Caco-2 (cell line): Measurements from ENCODE around the gene ANKRD44. TPM values are rescaled to one million over a fixed set of nuclear protein-coding genes. Genes with fewer than 3 reads are reported as not detected.

Experiments used
- BruUV-seq: library from RNA; stranded (reverse); fragments of 400-500 nt; replicated peaks from 2 replicates; lab custom pipeline; 2021; lab: Mats Ljungman, UMichigan
- CTCF ChIA-PET: fragments of 300-600 bp; sonication (Branson Sonifier 250); formaldehyde crosslinking; loops from one replicate; lab custom pipeline; 2022; ENCODE audit warnings: antibody characterized with exemption; lab: Charles Lee
- POLR2A ChIA-PET: fragments of 300-600 bp; sonication (Branson Sonifier 250); formaldehyde crosslinking; loops from one replicate; lab custom pipeline; 2022; ENCODE audit warnings: antibody characterized with exemption; lab: Charles Lee
- DNase-seq, 2 experiments: peaks; one replicate each; pipeline versions ENCODE4 v3.0.0 to v3.0.0-alpha.2; 2020 to 2022
- H3K27me3 ChIP-seq: replicated peaks from 2 replicates; pipeline ENCODE4 v1.6.0; 2011; ENCODE audit warnings: low read length; ENCODE audit not compliant: control insufficient read depth, insufficient read depth
- H3K36me3 ChIP-seq: 2 replicates; pipeline ENCODE4 v1.5.1; 2011; ENCODE audit warnings: low read length; ENCODE audit not compliant: control insufficient read depth, insufficient read depth
- H3K4me1 ChIP-seq: fragments of 250-450 bp; sonication (Bioruptor Pico); 2 replicates; pipeline ENCODE4 v1.5.1; 2020; ENCODE audit warnings: mild to moderate bottlenecking
- H3K4me3 ChIP-seq: 2 replicates; pipeline ENCODE4 v1.5.1; 2011; ENCODE audit warnings: low read depth, mild to moderate bottlenecking, control low read depth, low read length
- H3K9me3 ChIP-seq: fragments of 250-450 bp; sonication (Bioruptor Pico); 2 replicates; pipeline ENCODE4 v1.5.1; 2020; ENCODE audit warnings: mild to moderate bottlenecking, moderate library complexity
- H3K27ac Mint-ChIP-seq: one replicate; pipeline ENCODE4 v1.8.0; 2022; ENCODE audit warnings: mixed read lengths; ENCODE audit not compliant: unreplicated experiment
- H3K27me3 Mint-ChIP-seq: one replicate; pipeline ENCODE4 v1.8.0; 2022; ENCODE audit warnings: mixed read lengths; ENCODE audit not compliant: insufficient read depth, unreplicated experiment
- H3K36me3 Mint-ChIP-seq: one replicate; pipeline ENCODE4 v1.8.0; 2022; ENCODE audit warnings: mild to moderate bottlenecking, mixed read lengths; ENCODE audit not compliant: insufficient read depth, unreplicated experiment
- H3K4me1 Mint-ChIP-seq: one replicate; pipeline ENCODE4 v1.8.0; 2022; ENCODE audit warnings: low read depth, mixed read lengths; ENCODE audit not compliant: unreplicated experiment
- H3K4me3 Mint-ChIP-seq: one replicate; pipeline ENCODE4 v1.8.0; 2022; ENCODE audit warnings: mild to moderate bottlenecking, moderate library complexity, mixed read lengths; ENCODE audit not compliant: unreplicated experiment
- H3K9me3 Mint-ChIP-seq: one replicate; pipeline ENCODE4 v1.8.0; 2022; ENCODE audit warnings: mixed read lengths; ENCODE audit not compliant: unreplicated experiment
- CTCF ChIP-seq, 2 experiments: fragments of 200-600 bp in 1 of 2; IDR thresholded peaks; 1 replicate in 1 of 2; 2 replicates in 1 of 2; pipeline versions ENCODE4 v1.5.1 to v1.8.0; 2011 to 2022; ENCODE audit warnings: antibody characterized with exemption in 1 of 2, control low read depth in 1 of 2, inconsistent platforms in 1 of 2, low read depth in 1 of 2, low read length in 1 of 2, mild to moderate bottlenecking in 1 of 2, moderate library complexity in 1 of 2; ENCODE audit not compliant: insufficient read depth in 1 of 2, severe bottlenecking in 1 of 2, unreplicated experiment in 1 of 2
- intact Hi-C: fragments of 100-400 bp; cut with micrococcal nuclease; formaldehyde crosslinking; loops from one replicate; pipeline ENCODE4 v1.10.0; 2022; ENCODE audit not compliant: unreplicated experiment
- total RNA-seq: library from RNA; stranded (reverse); gene quantifications from 2 replicates; pipeline ENCODE4 v1.2.3, GENCODE V29; 2022

ANKRD44 gene
- total RNA-seq, 1 experiment from 2014 or later = 1.0 TPM

GRCh38 chr2:197306696-197307040 lies 3.9 kb downstream of the ANKRD44 start:
- H3K27ac Mint-ChIP-seq = no peak overlapping the region
- DNase-seq = no peak
- no peaks in the 10 kb centered on the region for H3K36me3 ChIP-seq
- H3K4me1 Mint-ChIP-seq = peaks cover 4% of the 10 kb centered on the region
- H3K27me3 Mint-ChIP-seq = peaks cover 7% of the 10 kb centered on the region
- H3K36me3 Mint-ChIP-seq = no peaks in the 10 kb centered on the region
- H3K4me1 ChIP-seq = peaks cover 8% of the 10 kb centered on the region; the same call in 1 of the 2 replicates
- H3K9me3 Mint-ChIP-seq = no peaks in the 10 kb centered on the region
- no peaks in the 10 kb centered on the region for H3K27me3 ChIP-seq
- intact Hi-C loops = loop anchor here (2.0 kb wide), 1 partner anchor 194 kb away; no protein-coding TSS in a partner anchor
- POLR2A ChIA-PET = no interaction called here
- H3K4me3 ChIP-seq = no peak overlapping the region
- no peak for TF ChIP-seq CTCF (IDR thresholded peaks at IDR 0.05; ENCODE audit: insufficient read depth in 1 of 2, low read depth in 1 of 2, low read length in 1 of 2, severe bottlenecking in 1 of 2, unreplicated experiment in 1 of 2)
- CTCF ChIA-PET = no interaction called here
- no TSS peak for BruUV-seq
- H3K4me3 Mint-ChIP-seq = no peak overlapping the region
- H3K9me3 ChIP-seq = no peaks in the 10 kb centered on the region

GRCh38 chr2:197306024-197306695 lies 4.4 kb downstream of the ANKRD44 start:
- peaks cover 2% of the 10 kb centered on the region; the same call in 1 of the 2 replicates for H3K4me1 ChIP-seq
- Mint-ChIP-seq H3K36me3 (no peaks in the 10 kb centered on the region), H3K4me3 (no peak overlapping the region), H3K4me1 (no peaks in the 10 kb centered on the region), H3K9me3 (no peaks in the 10 kb centered on the region), H3K27ac (no peak overlapping the region), H3K27me3 (peaks cover 6% of the 10 kb centered on the region)
- intact Hi-C loops = loop anchor here (2.0 kb wide), 1 partner anchor 193 kb away; no protein-coding TSS in a partner anchor
- H3K27me3 ChIP-seq = no peaks in the 10 kb centered on the region
- no peak overlapping the region for H3K4me3 ChIP-seq
- BruUV-seq = no TSS peak
- no peaks in the 10 kb centered on the region for H3K36me3 ChIP-seq
- H3K9me3 ChIP-seq = no peaks in the 10 kb centered on the region
- DNase-seq = no peak
- TF ChIP-seq CTCF (IDR thresholded peaks at IDR 0.05; ENCODE audit: insufficient read depth in 1 of 2, low read depth in 1 of 2, low read length in 1 of 2, severe bottlenecking in 1 of 2, unreplicated experiment in 1 of 2) = no peak
- CTCF ChIA-PET = no interaction called here
- POLR2A ChIA-PET = no interaction called here

- no peaks in the 10 kb centered on the region; the same call in 1 of the 2 replicates for H3K4me1 ChIP-seq
- DNase-seq = no peak
- H3K4me1 Mint-ChIP-seq = no peaks in the 10 kb centered on the region
- H3K27me3 Mint-ChIP-seq = peaks cover 12% of the 10 kb centered on the region
- H3K4me3 ChIP-seq = no peak overlapping the region
- H3K9me3 ChIP-seq = no peaks in the 10 kb centered on the region
- H3K27me3 ChIP-seq = no peaks in the 10 kb centered on the region
- no peaks in the 10 kb centered on the region for H3K36me3 Mint-ChIP-seq
- CTCF ChIA-PET = no interaction called here
- intact Hi-C loops = no loop called here
- H3K27ac Mint-ChIP-seq = no peak overlapping the region
- no peak overlapping the region for H3K4me3 Mint-ChIP-seq
- no peaks in the 10 kb centered on the region for H3K36me3 ChIP-seq
- POLR2A ChIA-PET = no interaction called here
- no peaks in the 10 kb centered on the region for H3K9me3 Mint-ChIP-seq
- no TSS peak for BruUV-seq
- no peak for TF ChIP-seq CTCF (IDR thresholded peaks at IDR 0.05; ENCODE audit: insufficient read depth in 1 of 2, low read depth in 1 of 2, low read length in 1 of 2, severe bottlenecking in 1 of 2, unreplicated experiment in 1 of 2)
Measured at GRCh38 chr2:197304556-197305011, 6.0 kb downstream of the ANKRD44 start.
